HCT116 (cell line): ENCODE results near the gene ARHGAP29. TPM values are rescaled to one million over a fixed set of nuclear protein-coding genes. Genes with fewer than 3 reads are reported as not detected.

Experiments used
- ATAC-seq: fragments of 200-7000 bp; cut with Tn5 transposase; 2 replicates; pipeline ENCODE4 v1.9.1; 2020; ENCODE audit warnings: mild to moderate bottlenecking, moderate library complexity
- BruUV-seq: library from RNA; stranded (reverse); fragments of 400-500 nt; replicated peaks from 2 replicates; lab custom pipeline; 2021; lab: Mats Ljungman, UMichigan
- CTCF ChIA-PET: fragments of 300-600 bp; sonication (Branson Sonifier 250); formaldehyde crosslinking; loops from one replicate; lab custom pipeline; 2021; ENCODE audit warnings: antibody characterized with exemption; lab: Charles Lee
- POLR2A ChIA-PET: fragments of 300-600, 350-600 bp; sonication (Branson Sonifier 250); formaldehyde crosslinking; loops from one replicate; lab custom pipeline; 2021; ENCODE audit warnings: antibody characterized with exemption; lab: Charles Lee
- RAD21 ChIA-PET, 2 experiments: fragments of 300-600 bp; sonication (Branson Sonifier 250); formaldehyde crosslinking; loops; one replicate each; lab custom pipeline; 2023; ENCODE audit warnings: low total read pairs in 2 of 2; ENCODE audit not compliant: uncharacterized antibody in 2 of 2, unreplicated experiment in 2 of 2, low non-redundant PET in 1 of 2; lab: Charles Lee
- DNase-seq: peaks from one replicate; pipeline ENCODE4 v3.0.0-alpha.2; 2010; ENCODE audit warnings: low read depth, low spot score
- H2AFZ ChIP-seq: fragments of 200-600 bp; shearing (Covaris generic), sonication (generic); 2 replicates; pipeline ENCODE4 v1.6.1; 2017; ENCODE audit warnings: low read depth, mixed run types, mixed read lengths, antibody characterized with exemption, low read length; ENCODE audit not compliant: poor library complexity, severe bottlenecking
- H3K27ac ChIP-seq: 2 replicates; pipeline ENCODE4 v1.5.1; 2012; ENCODE audit warnings: low read depth, low read length
- H3K27me3 ChIP-seq: fragments of 200-600 bp; sonication (generic); 2 replicates; pipeline ENCODE4 v1.6.1; 2016; ENCODE audit warnings: mixed run types, low read length, mixed read lengths; ENCODE audit not compliant: insufficient read depth
- H3K36me3 ChIP-seq, 2 experiments: fragments of 200-500 bp in 1 of 2; fragments of 200-600 bp in 1 of 2; sonication (Bioruptor generic) in 1 of 2; sonication (generic) in 1 of 2; 2 replicates each; pipeline versions ENCODE4 v1.5.1 to v1.6.1; 2014 to 2016; ENCODE audit warnings: low read length in 2 of 2, inconsistent platforms in 1 of 2, mixed read lengths in 1 of 2, mixed run types in 1 of 2; ENCODE audit not compliant: insufficient read depth in 2 of 2, control insufficient read depth in 1 of 2
- H3K4me1 ChIP-seq, 2 experiments: fragments of 200-600 bp in 1 of 2; sonication (generic) in 1 of 2; 2 replicates each; pipeline versions ENCODE4 v1.5.1 to v1.6.1; 2012 to 2017; ENCODE audit warnings: low read length in 2 of 2, inconsistent platforms in 1 of 2, mild to moderate bottlenecking in 1 of 2, mixed read lengths in 1 of 2, mixed run types in 1 of 2, moderate library complexity in 1 of 2; ENCODE audit not compliant: insufficient read depth in 2 of 2, control insufficient read depth in 1 of 2
- H3K4me2 ChIP-seq: fragments of 200-600 bp; sonication (generic); 2 replicates; pipeline ENCODE4 v1.6.1; 2017; ENCODE audit warnings: mixed run types, low read length, mixed read lengths
- H3K4me3 ChIP-seq, 2 experiments: fragments of 200-600 bp in 1 of 2; sonication (generic) in 1 of 2; replicated peaks in 1 of 2; 2 replicates each; pipeline ENCODE4 v1.5.1; 2011 to 2016; ENCODE audit warnings: low read length in 2 of 2, control low read depth in 1 of 2, low read depth in 1 of 2, mild to moderate bottlenecking in 1 of 2, mixed read lengths in 1 of 2, mixed run types in 1 of 2
- H3K79me2 ChIP-seq: fragments of 200-600 bp; sonication (generic); 2 replicates; pipeline ENCODE4 v1.6.1; 2017; ENCODE audit warnings: mild to moderate bottlenecking, mixed run types, low read length, moderate library complexity, mixed read lengths; ENCODE audit not compliant: insufficient read depth
- H3K9ac ChIP-seq: fragments of 200-600 bp; sonication (generic); 2 replicates; pipeline ENCODE4 v1.6.1; 2016; ENCODE audit warnings: low read length, mixed read lengths
- H3K9me2 ChIP-seq: fragments of 200-600 bp; sonication (generic), shearing (Covaris generic); 2 replicates; pipeline ENCODE4 v1.6.1; 2017; ENCODE audit warnings: mixed run types, mild to moderate bottlenecking, moderate library complexity; ENCODE audit not compliant: insufficient read depth
- H3K9me3 ChIP-seq, 2 experiments: fragments of 200-500 bp in 1 of 2; fragments of 200-600 bp in 1 of 2; sonication (Bioruptor generic) in 1 of 2; sonication (generic) in 1 of 2; 2 replicates each; pipeline ENCODE4 v1.6.1; 2014 to 2017; ENCODE audit warnings: low read length in 2 of 2, mixed read lengths in 2 of 2, inconsistent platforms in 1 of 2, low read depth in 1 of 2, mild to moderate bottlenecking in 1 of 2, mixed run types in 1 of 2, moderate library complexity in 1 of 2; ENCODE audit not compliant: control insufficient read depth in 1 of 2, insufficient read depth in 1 of 2
- H4K20me1 ChIP-seq: fragments of 200-600 bp; sonication (generic), shearing (Covaris generic); 2 replicates; pipeline ENCODE4 v1.6.1; 2017; ENCODE audit warnings: mixed run types, mild to moderate bottlenecking, moderate library complexity; ENCODE audit not compliant: insufficient read depth
- CBX3 ChIP-seq: IDR thresholded peaks from 2 replicates; pipeline ENCODE4 v1.6.1; 2012; ENCODE audit warnings: low read depth
- EGR1 ChIP-seq: IDR thresholded peaks from 2 replicates; pipeline ENCODE4 v1.6.1; 2012; ENCODE audit warnings: low read depth
- ELF1 ChIP-seq: IDR thresholded peaks from 2 replicates; pipeline ENCODE4 v1.6.1; 2012; ENCODE audit warnings: low read depth, borderline replicate concordance
- EZH2 ChIP-seq: fragments of 200-600 bp; sonication (generic); IDR thresholded peaks from 2 replicates; pipeline ENCODE4 v1.6.1; 2017; ENCODE audit warnings: antibody characterized with exemption, mixed run types
- JUND ChIP-seq: IDR thresholded peaks from 2 replicates; pipeline ENCODE4 v1.6.1; 2012
- MAX ChIP-seq: IDR thresholded peaks from 2 replicates; pipeline ENCODE4 v1.6.1; 2012
- POLR2A ChIP-seq: IDR thresholded peaks from 2 replicates; pipeline ENCODE4 v1.7.0; 2011; ENCODE audit warnings: borderline replicate concordance; ENCODE audit not compliant: insufficient read depth, insufficient read length; ENCODE audit errors: extremely low read depth
- POLR2AphosphoS5 ChIP-seq: IDR thresholded peaks from 2 replicates; pipeline ENCODE4 v1.6.1; 2011; ENCODE audit warnings: mild to moderate bottlenecking, low read depth, low read length, moderate library complexity
- RAD21 ChIP-seq: IDR thresholded peaks from 2 replicates; pipeline ENCODE4 v1.6.1; 2012; ENCODE audit warnings: low read depth, mild to moderate bottlenecking
- SIN3A ChIP-seq: IDR thresholded peaks from 2 replicates; pipeline ENCODE4 v1.6.1; 2012; ENCODE audit warnings: low read depth
- SP1 ChIP-seq: IDR thresholded peaks from 2 replicates; pipeline ENCODE4 v1.6.1; 2012; ENCODE audit warnings: low read depth
- SRF ChIP-seq: IDR thresholded peaks from 2 replicates; pipeline ENCODE4 v1.6.1; 2012; ENCODE audit warnings: low read depth
- YY1 ChIP-seq: IDR thresholded peaks from 2 replicates; pipeline ENCODE4 v1.6.1; 2011; ENCODE audit warnings: low read length, low read depth, moderate library complexity, mild to moderate bottlenecking; ENCODE audit not compliant: insufficient replicate concordance; ENCODE audit errors: extremely low read depth
- ZBTB33 ChIP-seq: IDR thresholded peaks from 2 replicates; pipeline ENCODE4 v1.6.1; 2011; ENCODE audit warnings: mild to moderate bottlenecking, low read length, moderate library complexity; ENCODE audit not compliant: insufficient replicate concordance; ENCODE audit errors: extremely low read depth
- ZNF274 ChIP-seq: fragments of 200-500 bp; sonication (Bioruptor generic); IDR thresholded peaks from 2 replicates; pipeline ENCODE4 v1.6.1; 2014; ENCODE audit warnings: mild to moderate bottlenecking, low read depth, low read length, inconsistent platforms
- intact Hi-C: fragments of 100-400 bp; cut with micrococcal nuclease; formaldehyde crosslinking; loops from 2 replicates; pipeline ENCODE4 v1.10.0; 2022
- total RNA-seq: library from RNA; stranded (reverse); gene quantifications from one replicate; pipeline ENCODE4 v1.2.1, GENCODE V29; 2021; ENCODE audit not compliant: unreplicated experiment
- TF ChIP-seq, protein P1 (sequence below), 3 experiments: fragments of 200-600 bp in 1 of 3; sonication (generic) in 1 of 3; IDR thresholded peaks in 2 of 3; conservative IDR thresholded peaks in 1 of 3; 2 replicates each; pipeline ENCODE4 v1.5.1; 2012 to 2017; ENCODE audit warnings: low read depth in 2 of 3, low read length in 2 of 3, antibody characterized with exemption in 1 of 3, borderline replicate concordance in 1 of 3, control low read depth in 1 of 3, mild to moderate bottlenecking in 1 of 3, mixed read lengths in 1 of 3, mixed run types in 1 of 3, moderate library complexity in 1 of 3; ENCODE audit not compliant: insufficient read depth in 1 of 3

ARHGAP29 gene
- total RNA-seq, 1 experiment from 2014 or later, result 128 TPM

GRCh38 chr1:94202241-94202640 lies 35.1 kb downstream of the ARHGAP29 start:
- POLR2A ChIA-PET, result no interaction called here
- TSS peak; percentile 24 for BruUV-seq
- H3K27ac ChIP-seq, result peak overlapping the region; percentile 3; the same call in 1 of the 2 replicates

More at GRCh38 chr1:94202241-94202640, 35.1 kb downstream of the ARHGAP29 start:
- no peak for ATAC-seq
- Histone ChIP-seq H3K9me3 (no peaks in the 10 kb centered on the region), H3K27me3 (no peaks in the 10 kb centered on the region), H3K36me3 (peaks cover 43 to 69% of the 10 kb centered on the region in 2 experiments), H3K4me1 (peaks cover 37 to 57% of the 10 kb centered on the region in 2 experiments), H3K79me2 (peaks cover 99% of the 10 kb centered on the region)
- RAD21 ChIA-PET, result no interaction called here
- no peak for DNase-seq
- TF ChIP-seq POLR2AphosphoS5 (no peak), JUND (no peak), SRF (no peak), SP1 (no peak), RAD21 (no peak), SIN3A (no peak), EZH2 (no peak), ZNF274 (no peak), MAX (no peak), YY1 (no peak), POLR2A (no peak), CBX3 (no peak), EGR1 (no peak), ZBTB33 (no peak), ELF1 (no peak)
- TF ChIP-seq, protein P1, sequence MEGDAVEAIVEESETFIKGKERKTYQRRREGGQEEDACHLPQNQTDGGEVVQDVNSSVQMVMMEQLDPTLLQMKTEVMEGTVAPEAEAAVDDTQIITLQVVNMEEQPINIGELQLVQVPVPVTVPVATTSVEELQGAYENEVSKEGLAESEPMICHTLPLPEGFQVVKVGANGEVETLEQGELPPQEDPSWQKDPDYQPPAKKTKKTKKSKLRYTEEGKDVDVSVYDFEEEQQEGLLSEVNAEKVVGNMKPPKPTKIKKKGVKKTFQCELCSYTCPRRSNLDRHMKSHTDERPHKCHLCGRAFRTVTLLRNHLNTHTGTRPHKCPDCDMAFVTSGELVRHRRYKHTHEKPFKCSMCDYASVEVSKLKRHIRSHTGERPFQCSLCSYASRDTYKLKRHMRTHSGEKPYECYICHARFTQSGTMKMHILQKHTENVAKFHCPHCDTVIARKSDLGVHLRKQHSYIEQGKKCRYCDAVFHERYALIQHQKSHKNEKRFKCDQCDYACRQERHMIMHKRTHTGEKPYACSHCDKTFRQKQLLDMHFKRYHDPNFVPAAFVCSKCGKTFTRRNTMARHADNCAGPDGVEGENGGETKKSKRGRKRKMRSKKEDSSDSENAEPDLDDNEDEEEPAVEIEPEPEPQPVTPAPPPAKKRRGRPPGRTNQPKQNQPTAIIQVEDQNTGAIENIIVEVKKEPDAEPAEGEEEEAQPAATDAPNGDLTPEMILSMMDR (IDR thresholded peaks at IDR 0.05 in 2 of 3, conservative IDR thresholded peaks at IDR 0.05 in 1 of 3; ENCODE audit: borderline replicate concordance in 1 of 3, insufficient read depth in 1 of 3, low read depth in 2 of 3, low read length in 2 of 3), result no peak
- TF ChIP-seq, all 23 proteins: peak for 0
- H3K9ac ChIP-seq, result no peak overlapping the region
- H2AFZ ChIP-seq, result no peak overlapping the region
- no peaks in the 10 kb centered on the region for H3K9me2 ChIP-seq
- CTCF ChIA-PET, result no interaction called here
- no peak overlapping the region for H3K4me3 ChIP-seq
- H4K20me1 ChIP-seq, result peaks cover 26% of the 10 kb centered on the region; the same call in 1 of the 2 replicates
- intact Hi-C loops, result no loop called here
- no peak overlapping the region for H3K4me2 ChIP-seq
